ENCODE data around the gene TMEM151A. TPM values are rescaled to one million over a fixed set of nuclear protein-coding genes. Genes with fewer than 3 reads are reported as not detected.
"Not testable (repeated sequence)": the region's sequence is repeated elsewhere in the genome, so short reads cannot be mapped to it uniquely, and the experiment has no call there.

Gene TMEM151A
- total RNA-seq, 1 donor from 2014 or later = not detected

DNA sequence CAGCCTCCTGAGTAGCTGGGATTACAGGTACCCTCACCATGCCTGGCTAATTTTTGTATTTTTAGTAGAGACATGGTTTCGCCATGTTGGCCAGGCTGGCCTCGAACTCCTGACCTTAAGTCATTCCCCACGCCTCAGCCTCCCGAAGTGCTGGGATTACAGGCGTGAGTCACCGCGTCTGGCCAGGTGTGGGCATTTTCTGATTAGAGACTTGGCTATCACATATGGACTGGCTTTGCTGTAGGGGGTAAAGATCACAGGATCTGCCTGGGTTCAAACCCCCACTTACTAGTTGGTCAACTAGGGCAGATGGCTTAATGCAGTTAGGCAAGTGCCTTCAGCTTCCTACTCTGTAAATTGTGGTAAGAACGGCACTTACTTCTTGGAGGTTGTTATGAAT lies 18.6 kb downstream of the TMEM151A start:
- peaks cover 10% of the 10 kb centered on the region for H3K4me1 ChIP-seq
- no peak for DNase-seq
- intact Hi-C loops (cut with DNase I) = no loop called here

DNA sequence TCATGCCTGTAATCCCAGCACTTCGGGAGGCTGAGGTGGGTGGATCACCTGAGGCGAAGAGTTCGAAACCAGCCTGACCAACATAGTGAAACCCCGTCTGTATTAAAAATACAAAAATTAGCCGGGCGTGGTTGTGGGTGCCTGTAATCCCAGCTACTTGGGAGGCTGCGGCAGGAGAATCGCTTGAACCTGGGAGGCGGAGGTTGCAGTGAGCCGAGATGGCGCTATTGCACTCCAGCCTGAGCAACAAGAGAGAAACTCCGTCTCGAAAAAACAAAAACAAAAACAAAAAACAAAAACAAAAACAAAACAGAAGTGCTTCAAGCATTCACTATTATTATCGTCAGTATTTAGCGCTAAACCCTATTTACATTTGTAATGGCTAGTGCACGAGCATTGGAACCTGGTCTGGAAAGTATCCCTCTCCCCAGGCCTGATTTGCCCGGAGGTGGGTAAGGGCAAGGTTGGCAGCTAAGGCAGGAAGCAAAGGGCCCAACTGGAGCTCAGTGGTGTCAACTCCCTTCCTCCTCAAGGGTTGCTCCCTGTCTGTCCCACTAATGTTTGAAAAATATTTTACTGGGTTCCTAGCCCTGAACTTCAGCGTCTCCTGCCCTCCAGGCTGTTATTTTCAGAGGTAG lies 19.2 kb downstream of the TMEM151A start:
- H3K27me3 ChIP-seq (ENCODE audit: low read depth); H3K9me3 ChIP-seq; DNase-seq; H3K36me3 ChIP-seq; intact Hi-C loops (cut with DNase I); H3K27ac ChIP-seq; ATAC-seq; H3K4me3 ChIP-seq: not testable (repeated sequence)
- peaks cover 12% of the 10 kb centered on the region for H3K4me1 ChIP-seq

More for the DNA sequence above, 18.6 kb downstream of the TMEM151A start:
- Histone ChIP-seq H3K4me3 (no peak overlapping the region), H3K27me3 (ENCODE audit: low read depth) (no peaks in the 10 kb centered on the region), H3K27ac (no peak overlapping the region), H3K9me3 (no peaks in the 10 kb centered on the region), H3K36me3 (no peaks in the 10 kb centered on the region)
- no peak for TF ChIP-seq CTCF (IDR thresholded peaks at IDR 0.05)
- no peak for ATAC-seq

GRCh38 chr11:66311470-66311964 lies 19.8 kb downstream of the TMEM151A start:
- intact Hi-C loops (cut with DNase I) = no loop called here
- H3K27ac ChIP-seq = peak overlapping the region; percentile 81
- no peak for TF ChIP-seq CTCF (IDR thresholded peaks at IDR 0.05)
- no peaks in the 10 kb centered on the region for H3K36me3 ChIP-seq
- peaks cover 5% of the 10 kb centered on the region for H3K27me3 ChIP-seq (ENCODE audit: low read depth)
- H3K9me3 ChIP-seq = no peaks in the 10 kb centered on the region
- peak overlapping the region; percentile 59 for H3K4me3 ChIP-seq
- ATAC-seq (no peak), DNase-seq (no peak)
- H3K4me1 ChIP-seq = peaks cover 17% of the 10 kb centered on the region

- Histone ChIP-seq H3K27ac (peak overlapping the region; percentile 81), H3K27me3 (ENCODE audit: low read depth) (peaks cover 5% of the 10 kb centered on the region), H3K36me3 (no peaks in the 10 kb centered on the region), H3K9me3 (no peaks in the 10 kb centered on the region), H3K4me3 (peak overlapping the region; percentile 59), H3K4me1 (peaks cover 22% of the 10 kb centered on the region)
- intact Hi-C loops (cut with DNase I) = no loop called here
- peak; percentile 90 for TF ChIP-seq CTCF (IDR thresholded peaks at IDR 0.05)
- peak; percentile 96 for DNase-seq
- peak; percentile 87 to 89 for ATAC-seq
These were observed 20.4 kb downstream of the TMEM151A start for GRCh38 chr11:66311965-66312548.

- Histone ChIP-seq H3K4me1 (peaks cover 29% of the 10 kb centered on the region), H3K27ac (peak overlapping the region; percentile 88), H3K36me3 (no peaks in the 10 kb centered on the region), H3K27me3 (ENCODE audit: low read depth) (peaks cover 5% of the 10 kb centered on the region), H3K4me3 (peak overlapping the region; percentile 59), H3K9me3 (no peaks in the 10 kb centered on the region)
- ATAC-seq (peak; percentile 93 to 94), DNase-seq (peak; percentile 100)
- no peak for TF ChIP-seq CTCF (IDR thresholded peaks at IDR 0.05)
- intact Hi-C loops (cut with DNase I) = no loop called here
These were observed 21.0 kb downstream of the TMEM151A start for GRCh38 chr11:66312549-66313320.

Measured in lower lobe of right lung (tissue), 2 donors.